RWPE2 (cell line): ENCODE data around the gene RCOR3.

Source experiments
- ATAC-seq: fragments of 200-7000 bp; cut with Tn5 transposase; 3 replicates; pipeline ENCODE4 v1.9.1; 2021; ENCODE audit warnings: low read depth
- DNase-seq: peaks from one replicate; pipeline ENCODE4 v3.0.0-alpha.2; 2020; ENCODE audit warnings: low spot score
- H3K27ac ChIP-seq: fragments of 450-650 bp; 2 replicates; pipeline ENCODE4 v1.5.1; 2017; ENCODE audit warnings: mild to moderate bottlenecking; ENCODE audit not compliant: poor library complexity, severe bottlenecking
- H3K27me3 ChIP-seq: fragments of 250-450 bp; sonication (Bioruptor Pico); 2 replicates; pipeline ENCODE4 v1.5.1; 2021; ENCODE audit warnings: mild to moderate bottlenecking, moderate library complexity; ENCODE audit not compliant: insufficient read depth, poor library complexity, severe bottlenecking
- H3K36me3 ChIP-seq: fragments of 250-450 bp; sonication (Bioruptor Pico); 2 replicates; pipeline ENCODE4 v1.5.1; 2020; ENCODE audit warnings: low read depth, mild to moderate bottlenecking, moderate library complexity
- H3K4me1 ChIP-seq: fragments of 250-450 bp; sonication (Bioruptor Pico); 2 replicates; pipeline ENCODE4 v1.5.1; 2021; ENCODE audit warnings: mild to moderate bottlenecking, moderate library complexity; ENCODE audit not compliant: insufficient read depth, poor library complexity, severe bottlenecking
- H3K4me3 ChIP-seq: fragments of 250-450 bp; sonication (Bioruptor Pico); 2 replicates; pipeline ENCODE4 v1.5.1; 2021; ENCODE audit warnings: mild to moderate bottlenecking, moderate library complexity; ENCODE audit not compliant: severe bottlenecking
- H3K9me3 ChIP-seq: fragments of 250-450 bp; sonication (Bioruptor Pico); 2 replicates; pipeline ENCODE4 v1.5.1; 2021; ENCODE audit warnings: mild to moderate bottlenecking, moderate library complexity; ENCODE audit not compliant: severe bottlenecking
- CTCF ChIP-seq: fragments of 450-650 bp; IDR thresholded peaks from one replicate; pipeline ENCODE4 v1.5.1; 2017; ENCODE audit warnings: mild to moderate bottlenecking, moderate library complexity; ENCODE audit not compliant: poor library complexity, severe bottlenecking

RCOR3 gene

DNA sequence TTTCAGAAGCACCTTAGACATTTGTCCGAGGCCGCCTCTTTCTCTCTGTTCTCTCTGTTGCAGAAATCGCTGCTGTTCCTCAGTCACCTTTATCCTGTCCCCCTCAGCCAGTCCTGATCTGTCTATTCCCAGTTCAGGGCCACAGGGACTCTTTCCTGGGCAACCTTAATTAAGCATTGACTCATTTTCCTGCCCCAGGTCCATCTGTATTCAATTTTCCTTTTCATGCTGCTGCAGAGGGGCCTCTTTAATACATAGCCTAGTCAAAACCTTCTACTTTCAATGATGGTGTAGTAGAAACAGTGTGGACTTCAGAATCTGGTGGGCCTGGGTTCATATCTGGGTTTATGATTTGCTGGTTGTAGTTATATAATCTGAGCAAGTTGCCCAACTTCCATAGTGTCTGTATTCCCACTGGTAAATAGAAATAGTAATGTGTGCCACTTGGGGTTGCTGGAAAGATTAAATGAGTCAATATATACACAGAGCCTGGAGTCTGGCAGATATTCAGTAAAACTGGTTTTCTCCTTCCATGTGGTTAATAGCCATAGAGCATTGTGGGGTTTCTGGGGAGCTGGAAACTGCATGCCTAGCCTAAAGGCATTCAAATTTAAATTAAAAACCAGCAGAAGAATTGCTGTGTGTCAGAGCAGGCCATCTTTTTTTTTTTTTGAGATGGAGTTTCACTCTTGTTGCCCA lies 72.0 kb downstream of the RCOR3 start:
- Histone ChIP-seq H3K4me1 (no peaks in the 10 kb centered on the region), H3K36me3 (no peaks in the 10 kb centered on the region), H3K27me3 (no peaks in the 10 kb centered on the region), H3K27ac (no peak overlapping the region), H3K9me3 (no peaks in the 10 kb centered on the region), H3K4me3 (no peak overlapping the region)
- TF ChIP-seq CTCF, result no peak
- ATAC-seq, result 0 out of 3 replicates have a peak, but pooled peaks have one; percentile 12
- no peak for DNase-seq

GRCh38 chr1:211332036-211332616 lies 73.0 kb downstream of the RCOR3 start:
- no peak for TF ChIP-seq CTCF
- H3K4me1 ChIP-seq, result no peaks in the 10 kb centered on the region
- H3K27ac ChIP-seq, result no peak overlapping the region

GRCh38 chr1:211332830-211333229 lies 73.7 kb downstream of the RCOR3 start:
- ATAC-seq (no peak), DNase-seq (no peak)
- no peak overlapping the region for H3K27ac ChIP-seq
- no peaks in the 10 kb centered on the region for H3K36me3 ChIP-seq
- H3K9me3 ChIP-seq, result no peaks in the 10 kb centered on the region
- no peaks in the 10 kb centered on the region for H3K27me3 ChIP-seq
- H3K4me1 ChIP-seq, result no peaks in the 10 kb centered on the region
- no peak overlapping the region for H3K4me3 ChIP-seq
- TF ChIP-seq CTCF, result no peak

More at GRCh38 chr1:211332036-211332616, 73.0 kb downstream of the RCOR3 start:
- H3K27me3 ChIP-seq, result no peaks in the 10 kb centered on the region
- no peaks in the 10 kb centered on the region for H3K9me3 ChIP-seq
- H3K4me3 ChIP-seq, result no peak overlapping the region
- ATAC-seq (no peak), DNase-seq (no peak)
- no peaks in the 10 kb centered on the region for H3K36me3 ChIP-seq

DNA sequence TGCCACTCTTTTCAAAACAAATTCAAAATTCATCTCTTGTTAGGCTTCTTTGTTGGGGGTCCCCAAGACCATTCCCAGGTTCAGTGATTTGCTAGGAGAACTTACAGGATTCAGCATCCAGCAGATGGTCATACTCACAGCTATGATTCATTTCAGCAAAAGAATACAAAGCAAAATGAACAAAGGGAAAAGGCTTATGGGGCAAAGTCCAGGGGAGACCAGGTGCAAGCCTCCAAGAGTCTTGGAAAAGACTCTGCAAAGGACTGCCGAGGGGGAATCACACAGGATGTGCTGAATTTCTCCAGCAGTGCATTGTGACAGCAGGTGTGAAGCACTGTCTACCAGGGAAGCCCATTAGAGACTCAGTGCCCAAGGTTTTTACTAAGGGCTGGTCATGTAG lies 74.7 kb downstream of the RCOR3 start:
- no peak for TF ChIP-seq CTCF
- Histone ChIP-seq H3K4me3 (no peak overlapping the region), H3K9me3 (no peaks in the 10 kb centered on the region), H3K36me3 (no peaks in the 10 kb centered on the region), H3K4me1 (no peaks in the 10 kb centered on the region), H3K27ac (no peak overlapping the region), H3K27me3 (no peaks in the 10 kb centered on the region)
- DNase-seq, result no peak
- no peak for ATAC-seq

GRCh38 chr1:211334986-211335385 lies 75.8 kb downstream of the RCOR3 start:
- H3K4me3 ChIP-seq, result no peak overlapping the region
- ATAC-seq (no peak), DNase-seq (no peak)
- no peak for TF ChIP-seq CTCF
- no peaks in the 10 kb centered on the region for H3K27me3 ChIP-seq
- H3K27ac ChIP-seq, result no peak overlapping the region
- no peaks in the 10 kb centered on the region for H3K9me3 ChIP-seq
- no peaks in the 10 kb centered on the region for H3K4me1 ChIP-seq
- no peaks in the 10 kb centered on the region for H3K36me3 ChIP-seq
